ENCODE measurements around the gene FGD6.

FGD6 gene

DNA sequence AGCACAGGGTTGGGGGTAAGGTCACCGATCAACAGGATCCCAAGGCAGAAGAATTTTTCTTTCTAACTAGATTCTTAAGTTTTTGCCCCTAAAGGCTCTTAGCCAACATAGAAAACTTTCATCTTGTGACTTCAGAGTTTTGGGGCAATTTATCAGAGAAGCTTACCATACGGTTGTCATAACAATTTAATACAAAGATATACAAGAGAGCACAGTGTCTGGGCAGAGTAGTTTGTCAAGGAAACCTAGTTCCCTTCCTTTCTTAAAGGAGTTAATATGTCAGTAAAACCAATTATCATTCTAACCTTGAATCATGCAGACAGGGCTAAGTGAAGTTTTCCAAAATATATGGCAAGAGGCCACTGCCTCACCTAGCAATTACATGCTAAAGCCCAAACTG, 162.2 kb downstream of the FGD6 start:
- no peak overlapping the region for H3K4me3 ChIP-seq (ENCODE audit: low read length)
- no peak for DNase-seq (ENCODE audit: low read depth)
- TF ChIP-seq, protein P1, sequence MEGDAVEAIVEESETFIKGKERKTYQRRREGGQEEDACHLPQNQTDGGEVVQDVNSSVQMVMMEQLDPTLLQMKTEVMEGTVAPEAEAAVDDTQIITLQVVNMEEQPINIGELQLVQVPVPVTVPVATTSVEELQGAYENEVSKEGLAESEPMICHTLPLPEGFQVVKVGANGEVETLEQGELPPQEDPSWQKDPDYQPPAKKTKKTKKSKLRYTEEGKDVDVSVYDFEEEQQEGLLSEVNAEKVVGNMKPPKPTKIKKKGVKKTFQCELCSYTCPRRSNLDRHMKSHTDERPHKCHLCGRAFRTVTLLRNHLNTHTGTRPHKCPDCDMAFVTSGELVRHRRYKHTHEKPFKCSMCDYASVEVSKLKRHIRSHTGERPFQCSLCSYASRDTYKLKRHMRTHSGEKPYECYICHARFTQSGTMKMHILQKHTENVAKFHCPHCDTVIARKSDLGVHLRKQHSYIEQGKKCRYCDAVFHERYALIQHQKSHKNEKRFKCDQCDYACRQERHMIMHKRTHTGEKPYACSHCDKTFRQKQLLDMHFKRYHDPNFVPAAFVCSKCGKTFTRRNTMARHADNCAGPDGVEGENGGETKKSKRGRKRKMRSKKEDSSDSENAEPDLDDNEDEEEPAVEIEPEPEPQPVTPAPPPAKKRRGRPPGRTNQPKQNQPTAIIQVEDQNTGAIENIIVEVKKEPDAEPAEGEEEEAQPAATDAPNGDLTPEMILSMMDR (conservative IDR thresholded peaks at IDR 0.05; ENCODE audit: low read length): no peak

DNA sequence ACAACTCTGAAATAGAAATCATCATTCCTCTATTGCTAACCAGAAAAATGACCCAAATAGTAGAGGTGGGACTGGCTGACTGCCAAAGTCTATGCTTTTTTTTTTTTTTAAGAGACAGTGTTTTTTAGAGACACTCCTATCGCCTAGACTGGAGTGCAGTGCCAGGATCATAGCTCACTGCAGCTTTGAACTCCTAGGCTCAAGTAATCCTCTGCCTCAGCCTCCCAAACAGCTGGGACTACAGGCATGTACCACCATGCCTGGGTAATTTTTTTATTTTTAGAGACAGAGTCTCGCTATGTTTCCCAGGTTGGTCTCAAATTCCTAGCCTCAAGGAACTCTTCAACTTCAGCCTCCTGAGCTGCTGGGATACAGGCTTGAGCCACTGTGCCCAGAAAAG, 163.1 kb downstream of the FGD6 start:
- H3K4me3 ChIP-seq (ENCODE audit: low read length): no peak overlapping the region
- no peak for DNase-seq (ENCODE audit: low read depth)
- TF ChIP-seq, protein P1 (conservative IDR thresholded peaks at IDR 0.05; ENCODE audit: low read length): no peak

DNA sequence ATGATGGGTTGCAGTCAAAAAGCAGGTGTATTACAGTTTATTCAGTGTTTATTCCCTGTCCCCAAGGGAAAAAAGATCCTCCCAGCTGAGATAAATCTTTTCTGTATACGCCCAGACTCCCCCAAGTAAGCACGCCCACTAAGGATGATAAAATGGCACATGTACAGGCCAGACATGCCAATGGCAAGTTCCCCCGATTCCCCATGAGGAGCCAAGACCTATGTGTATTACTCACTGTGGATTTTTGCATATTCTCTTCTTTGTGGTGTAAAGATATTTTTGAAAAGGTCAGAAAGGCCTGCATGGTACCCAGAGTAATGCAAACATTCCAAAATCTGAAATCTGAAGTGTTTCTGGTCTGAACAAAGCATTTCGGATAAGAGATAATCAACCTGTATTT, 166.0 kb downstream of the FGD6 start:
- DNase-seq (ENCODE audit: low read depth): no peak
- no peak overlapping the region for H3K4me3 ChIP-seq (ENCODE audit: low read length)
- TF ChIP-seq, protein P1 (conservative IDR thresholded peaks at IDR 0.05; ENCODE audit: low read length): no peak

DNA sequence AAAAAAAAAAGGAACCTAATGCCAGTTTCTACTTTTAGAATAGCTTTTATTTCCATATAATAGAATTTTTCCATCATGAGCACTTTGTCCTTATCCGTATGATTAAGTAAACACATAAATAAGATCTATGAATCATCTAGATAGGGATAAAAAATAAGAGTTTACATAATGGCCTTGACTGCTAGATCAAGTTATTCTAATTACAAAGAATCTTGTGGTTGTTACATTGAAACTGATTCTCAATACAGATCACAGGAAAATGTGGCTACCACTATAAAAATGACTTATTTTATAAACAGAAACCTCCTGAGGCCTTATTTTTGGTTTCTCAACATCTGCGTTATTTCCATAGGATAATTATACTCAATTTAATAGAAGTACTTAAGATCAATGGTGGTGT, 179.4 kb downstream of the FGD6 start:
- TF ChIP-seq, protein P1 (conservative IDR thresholded peaks at IDR 0.05; ENCODE audit: low read length): no peak
- DNase-seq (ENCODE audit: low read depth): no peak
- no peak overlapping the region for H3K4me3 ChIP-seq (ENCODE audit: low read length)

DNA sequence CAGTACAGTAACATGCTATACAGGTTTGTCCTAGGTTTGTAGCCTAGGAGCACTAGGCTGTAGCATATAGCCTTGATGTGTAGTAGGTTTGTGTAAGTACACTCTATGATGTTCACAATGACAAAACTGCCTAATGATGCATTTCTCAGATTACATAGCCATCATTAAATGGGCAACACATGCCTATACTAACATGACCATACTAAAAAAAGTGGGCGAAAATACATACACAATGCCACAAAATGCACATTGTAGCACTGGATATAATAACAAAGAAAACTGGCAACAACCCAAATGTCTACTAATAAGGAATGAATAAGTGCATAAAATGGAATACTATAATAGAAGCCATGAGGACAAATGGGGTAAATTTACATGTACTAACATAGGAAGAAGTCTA, 182.5 kb downstream of the FGD6 start:
- TF ChIP-seq, protein P1 (conservative IDR thresholded peaks at IDR 0.05; ENCODE audit: low read length): no peak
- no peak overlapping the region for H3K4me3 ChIP-seq (ENCODE audit: low read length)
- DNase-seq (ENCODE audit: low read depth): no peak

All from AG10803 (cell line).